ENCODE measurements around the gene MICU1. TPM values are rescaled to one million over a fixed set of nuclear protein-coding genes. Genes with fewer than 3 reads are reported as not detected.

MICU1 gene
- total and polyA plus RNA-seq, 2 experiments from 2014 or later: 27.5 to 52.3 TPM

- no peak overlapping the region for H2AFZ ChIP-seq
Measured at GRCh38 chr10:72424561-72424960, 201.3 kb downstream of the MICU1 start.

More at GRCh38 chr10:72424561-72424960, 201.3 kb downstream of the MICU1 start:
- 0 out of 2 replicates have a peak, but pooled peaks cover 3% of the 10 kb centered on the region for H3K9me2 ChIP-seq (ENCODE audit: insufficient read depth)
- H3K4me2 ChIP-seq: no peak overlapping the region
- peaks cover 37% of the 10 kb centered on the region for H3K36me3 Mint-ChIP-seq (ENCODE audit: low read depth)
- H3K9me3 Mint-ChIP-seq: peaks cover 14% of the 10 kb centered on the region
- peaks cover 8% of the 10 kb centered on the region for H3K27me3 Mint-ChIP-seq (ENCODE audit: insufficient read depth, low read depth, poor library complexity)
- no peaks in the 10 kb centered on the region; the same call in 1 of the 2 replicates for H3K36me3 ChIP-seq (ENCODE audit: insufficient read depth)
- no peaks in the 10 kb centered on the region for H3K79me2 ChIP-seq (replicated peaks; ENCODE audit: insufficient read depth)
- no peak for ATAC-seq
- H3K27me3 ChIP-seq (ENCODE audit: insufficient read depth): no peaks in the 10 kb centered on the region
- no peak for DNase-seq (ENCODE audit: low spot score)
- no peaks in the 10 kb centered on the region for H3F3A ChIP-seq (replicated peaks; ENCODE audit: low read depth)
- H3K27ac Mint-ChIP-seq: no peak overlapping the region
- H3K4me3 Mint-ChIP-seq: no peak overlapping the region
- 0 out of 2 replicates have a peak, but pooled peaks cover 8% of the 10 kb centered on the region for H3K4me1 ChIP-seq (ENCODE audit: insufficient read depth)
- TF ChIP-seq CTCF (conservative IDR thresholded peaks at IDR 0.05; ENCODE audit: low read depth in 2 of 2): no peak
- no peak for TF ChIP-seq ETS1 (IDR thresholded peaks at IDR 0.05)
- no peak for TF ChIP-seq ZNF462 (CRISPR knock-in tag; IDR thresholded peaks at IDR 0.05)
- TF ChIP-seq EZH2 (IDR thresholded peaks at IDR 0.05; ENCODE audit: low read depth, unreplicated experiment): no peak
- no peak for TF ChIP-seq ZNF114 (CRISPR knock-in tag; IDR thresholded peaks at IDR 0.05)
- no peak for TF ChIP-seq JUNB (IDR thresholded peaks at IDR 0.05; ENCODE audit: unreplicated experiment)
- H3K27ac ChIP-seq (ENCODE audit: low read depth): no peak overlapping the region
- H4K20me1 ChIP-seq (replicated peaks; ENCODE audit: insufficient read depth): no peaks in the 10 kb centered on the region
- peaks cover 19% of the 10 kb centered on the region for H3K4me1 Mint-ChIP-seq
- H3K4me3 ChIP-seq: no peak overlapping the region

Measured in GM23338 (cell line).